OCI-LY1 (cell line): Measurements from ENCODE around the gene GBX1.

ENCODE experiments used
- H2AFZ ChIP-seq: fragments of 200-600 bp; sonication (generic), shearing (Covaris generic); 2 replicates; pipeline ENCODE4 v1.6.0; 2014; ENCODE audit warnings: antibody characterized with exemption, mild to moderate bottlenecking, low read length
- H3F3A ChIP-seq: fragments of 200-600 bp; sonication (generic), shearing (Covaris generic); 2 replicates; pipeline ENCODE4 v1.6.0; 2014; ENCODE audit warnings: mild to moderate bottlenecking, antibody characterized with exemption, low read length, moderate library complexity; ENCODE audit not compliant: insufficient read depth
- H3K27ac ChIP-seq: fragments of 200-600 bp; sonication (generic); 2 replicates; pipeline ENCODE4 v1.5.1; 2014; ENCODE audit warnings: low read length, mixed run types, mild to moderate bottlenecking, low read depth; ENCODE audit not compliant: poor library complexity, severe bottlenecking
- H3K27me3 ChIP-seq: fragments of 200-600 bp; sonication (generic); 2 replicates; pipeline ENCODE4 v1.6.0; 2014; ENCODE audit warnings: antibody characterized with exemption, mild to moderate bottlenecking, low read length, moderate library complexity; ENCODE audit not compliant: insufficient read depth
- H3K36me3 ChIP-seq: fragments of 200-600 bp; sonication (generic); 2 replicates; pipeline ENCODE4 v1.6.1; 2014; ENCODE audit warnings: mild to moderate bottlenecking, antibody characterized with exemption, low read length, moderate library complexity, mixed read lengths; ENCODE audit not compliant: insufficient read depth
- H3K4me1 ChIP-seq: fragments of 200-600 bp; sonication (generic); 2 replicates; pipeline ENCODE4 v1.5.1; 2014; ENCODE audit warnings: mild to moderate bottlenecking, low read length, moderate library complexity; ENCODE audit not compliant: insufficient read depth, severe bottlenecking
- H3K4me2 ChIP-seq: fragments of 200-600 bp; sonication (generic), shearing (Covaris generic); 2 replicates; pipeline ENCODE4 v1.6.1; 2014; ENCODE audit warnings: low read length
- H3K4me3 ChIP-seq: fragments of 200-600 bp; sonication (generic); 2 replicates; pipeline ENCODE4 v1.5.1; 2014; ENCODE audit warnings: low read length, low read depth, mild to moderate bottlenecking, mixed read lengths; ENCODE audit not compliant: poor library complexity, severe bottlenecking
- H3K79me2 ChIP-seq: fragments of 200-600 bp; shearing (Covaris generic); 2 replicates; pipeline ENCODE4 v1.6.1; 2016; ENCODE audit warnings: mixed run types, low read length, mixed read lengths; ENCODE audit not compliant: insufficient read depth
- H3K9ac ChIP-seq: fragments of 200-600 bp; sonication (generic), shearing (Covaris generic); 2 replicates; pipeline ENCODE4 v1.6.1; 2014; ENCODE audit warnings: mild to moderate bottlenecking, low read length, mixed read lengths
- H3K9me2 ChIP-seq: fragments of 200-600 bp; sonication (generic), shearing (Covaris generic); 2 replicates; pipeline ENCODE4 v1.6.1; 2014; ENCODE audit warnings: low read depth, mild to moderate bottlenecking, low read length, mixed read lengths
- H3K9me3 ChIP-seq: fragments of 200-600 bp; shearing (Covaris generic); 2 replicates; pipeline ENCODE4 v1.6.1; 2014; ENCODE audit warnings: low read length, mixed read lengths
- H4K20me1 ChIP-seq: fragments of 200-600 bp; sonication (generic), shearing (Covaris generic); 2 replicates; pipeline ENCODE4 v1.6.0; 2016; ENCODE audit warnings: mild to moderate bottlenecking, low read length; ENCODE audit not compliant: insufficient read depth
- EZH2 ChIP-seq: fragments of 200-600 bp; sonication (generic), shearing (Covaris generic); IDR thresholded peaks from 2 replicates; pipeline ENCODE4 v1.8.0; 2017; ENCODE audit warnings: borderline replicate concordance, mixed run types, mild to moderate bottlenecking, antibody characterized with exemption, low read length, moderate library complexity, mixed read lengths
- TF ChIP-seq, protein P1 (sequence below): fragments of 200-600 bp; sonication (generic), shearing (Covaris generic); IDR thresholded peaks from 2 replicates; pipeline ENCODE4 v1.5.1; 2017; ENCODE audit warnings: mild to moderate bottlenecking, antibody characterized with exemption, low read length, moderate library complexity, mixed read lengths

GBX1 gene

DNA sequence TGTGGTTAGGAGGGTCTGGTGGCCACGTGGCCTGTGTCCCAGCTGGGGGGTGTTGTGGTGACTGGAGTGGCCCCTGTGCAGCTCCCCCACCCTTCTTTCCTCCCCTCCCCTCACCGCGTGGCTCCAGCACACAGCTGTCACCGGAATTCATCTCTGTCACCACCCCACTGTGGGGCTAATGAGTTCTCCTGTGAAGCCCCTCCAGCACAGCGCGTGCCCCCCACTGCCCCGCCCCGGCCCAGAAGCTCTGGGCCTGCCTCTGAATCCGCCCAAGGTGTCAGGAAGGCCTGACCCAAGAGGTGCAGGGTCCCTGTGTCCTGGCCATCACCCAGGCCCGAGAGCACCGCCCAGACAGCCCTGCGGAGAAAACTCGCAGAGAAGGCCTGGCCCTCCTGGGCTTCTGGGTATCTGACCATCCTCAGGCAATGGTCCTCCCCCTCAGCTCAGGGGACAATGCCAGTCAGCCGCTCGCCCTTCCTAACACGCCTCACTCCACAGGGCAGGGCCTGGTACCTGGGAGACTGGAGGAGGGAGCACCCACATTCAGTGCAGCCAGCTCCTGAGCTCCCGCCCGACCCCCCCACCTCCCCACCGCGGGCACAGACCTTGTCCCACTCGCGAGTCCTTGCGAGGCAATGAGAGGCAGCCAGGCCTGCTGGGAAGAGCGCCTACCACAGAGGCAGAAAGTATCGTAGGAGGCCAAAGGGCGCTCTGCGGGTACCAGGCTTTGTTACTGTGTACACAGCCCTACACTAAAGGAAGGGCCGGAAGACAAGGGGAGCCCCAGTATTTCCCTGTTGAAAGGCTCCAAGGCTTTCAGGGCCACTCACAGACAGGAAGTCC, 38.2 kb downstream of the GBX1 start:
- H3K27ac ChIP-seq: no peak overlapping the region
- no peaks in the 10 kb centered on the region for H3K9me3 ChIP-seq
- no peak overlapping the region for H3K4me3 ChIP-seq
- peaks cover 35% of the 10 kb centered on the region; the same call in 1 of the 2 replicates for H3K27me3 ChIP-seq
- no peaks in the 10 kb centered on the region for H3K4me1 ChIP-seq
- H3K4me2 ChIP-seq: no peak overlapping the region
- TF ChIP-seq, protein P1, sequence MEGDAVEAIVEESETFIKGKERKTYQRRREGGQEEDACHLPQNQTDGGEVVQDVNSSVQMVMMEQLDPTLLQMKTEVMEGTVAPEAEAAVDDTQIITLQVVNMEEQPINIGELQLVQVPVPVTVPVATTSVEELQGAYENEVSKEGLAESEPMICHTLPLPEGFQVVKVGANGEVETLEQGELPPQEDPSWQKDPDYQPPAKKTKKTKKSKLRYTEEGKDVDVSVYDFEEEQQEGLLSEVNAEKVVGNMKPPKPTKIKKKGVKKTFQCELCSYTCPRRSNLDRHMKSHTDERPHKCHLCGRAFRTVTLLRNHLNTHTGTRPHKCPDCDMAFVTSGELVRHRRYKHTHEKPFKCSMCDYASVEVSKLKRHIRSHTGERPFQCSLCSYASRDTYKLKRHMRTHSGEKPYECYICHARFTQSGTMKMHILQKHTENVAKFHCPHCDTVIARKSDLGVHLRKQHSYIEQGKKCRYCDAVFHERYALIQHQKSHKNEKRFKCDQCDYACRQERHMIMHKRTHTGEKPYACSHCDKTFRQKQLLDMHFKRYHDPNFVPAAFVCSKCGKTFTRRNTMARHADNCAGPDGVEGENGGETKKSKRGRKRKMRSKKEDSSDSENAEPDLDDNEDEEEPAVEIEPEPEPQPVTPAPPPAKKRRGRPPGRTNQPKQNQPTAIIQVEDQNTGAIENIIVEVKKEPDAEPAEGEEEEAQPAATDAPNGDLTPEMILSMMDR: no peak
- no peak for TF ChIP-seq EZH2
- H4K20me1 ChIP-seq: no peaks in the 10 kb centered on the region
- H3K9me2 ChIP-seq: no peaks in the 10 kb centered on the region
- H2AFZ ChIP-seq: no peak overlapping the region
- no peaks in the 10 kb centered on the region for H3F3A ChIP-seq
- no peaks in the 10 kb centered on the region for H3K36me3 ChIP-seq
- H3K9ac ChIP-seq: no peak overlapping the region
- no peaks in the 10 kb centered on the region for H3K79me2 ChIP-seq

DNA sequence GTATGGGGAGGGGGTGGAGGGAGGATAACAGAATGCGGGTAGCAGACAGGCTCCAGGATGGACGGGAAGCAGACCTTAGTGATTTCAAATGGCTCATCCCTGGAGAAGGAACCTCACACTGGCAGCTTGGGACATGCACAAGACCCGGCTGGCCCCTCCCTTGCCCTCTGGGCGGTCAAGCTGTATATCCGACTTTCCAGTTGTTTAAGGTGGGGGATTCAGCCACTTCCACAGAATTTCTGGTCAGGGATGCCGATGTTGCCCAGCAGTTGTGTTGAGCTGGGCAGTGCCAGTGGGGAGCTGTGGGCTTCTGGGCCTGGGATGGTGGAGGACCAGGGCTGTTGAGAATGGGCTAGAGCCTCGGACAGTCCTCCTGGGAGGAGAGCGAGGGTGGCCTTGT, 38.8 kb downstream of the GBX1 start:
- Histone ChIP-seq H3K4me1 (no peaks in the 10 kb centered on the region), H3K9ac (no peak overlapping the region), H3K4me3 (no peak overlapping the region)

GRCh38 chr7:151128144-151128543, 39.4 kb downstream of the GBX1 start:
- Histone ChIP-seq H3K9ac (no peak overlapping the region), H3K9me3 (no peaks in the 10 kb centered on the region), H3K79me2 (no peaks in the 10 kb centered on the region), H3K27ac (no peak overlapping the region), H2AFZ (no peak overlapping the region), H3F3A (no peaks in the 10 kb centered on the region), H3K4me3 (no peak overlapping the region), H4K20me1 (no peaks in the 10 kb centered on the region), H3K27me3 (peaks cover 35% of the 10 kb centered on the region; the same call in 1 of the 2 replicates), H3K9me2 (no peaks in the 10 kb centered on the region), H3K4me2 (no peak overlapping the region), H3K4me1 (no peaks in the 10 kb centered on the region), H3K36me3 (no peaks in the 10 kb centered on the region)
- no peak for TF ChIP-seq EZH2
- TF ChIP-seq, protein P1: no peak

More for the DNA sequence above, 38.8 kb downstream of the GBX1 start:
- TF ChIP-seq EZH2: no peak
- TF ChIP-seq, protein P1: no peak
- Histone ChIP-seq H4K20me1 (no peaks in the 10 kb centered on the region), H3K4me2 (no peak overlapping the region), H3K27ac (no peak overlapping the region), H3K36me3 (no peaks in the 10 kb centered on the region), H3K27me3 (peaks cover 35% of the 10 kb centered on the region; the same call in 1 of the 2 replicates), H3K9me3 (no peaks in the 10 kb centered on the region), H3K79me2 (no peaks in the 10 kb centered on the region), H3K9me2 (no peaks in the 10 kb centered on the region), H2AFZ (no peak overlapping the region), H3F3A (no peaks in the 10 kb centered on the region)
